HCT116 (cell line): ENCODE data around the gene THBS4.

ENCODE experiments used
- ATF3 ChIP-seq: IDR thresholded peaks from 2 replicates; pipeline ENCODE4 v1.6.1; 2012
- CTCF ChIP-seq, 3 experiments: fragments of 200-600 bp in 1 of 3; sonication (generic) in 1 of 3; IDR thresholded peaks in 2 of 3; conservative IDR thresholded peaks in 1 of 3; 2 replicates each; pipeline ENCODE4 v1.5.1; 2012 to 2017; ENCODE audit warnings: low read depth in 2 of 3, low read length in 2 of 3, antibody characterized with exemption in 1 of 3, borderline replicate concordance in 1 of 3, control low read depth in 1 of 3, mild to moderate bottlenecking in 1 of 3, mixed read lengths in 1 of 3, mixed run types in 1 of 3, moderate library complexity in 1 of 3; ENCODE audit not compliant: insufficient read depth in 1 of 3
- EZH2 ChIP-seq: fragments of 200-600 bp; sonication (generic); IDR thresholded peaks from 2 replicates; pipeline ENCODE4 v1.6.1; 2017; ENCODE audit warnings: antibody characterized with exemption, mixed run types
- EZH2phosphoT487 ChIP-seq: fragments of 200-600 bp; IDR thresholded peaks from 2 replicates; pipeline ENCODE4 v1.6.1; 2018; ENCODE audit warnings: antibody characterized with exemption, borderline replicate concordance
- POLR2A ChIP-seq: IDR thresholded peaks from 2 replicates; pipeline ENCODE4 v1.7.0; 2011; ENCODE audit warnings: borderline replicate concordance; ENCODE audit not compliant: insufficient read depth, insufficient read length; ENCODE audit errors: extremely low read depth
- POLR2AphosphoS5 ChIP-seq: IDR thresholded peaks from 2 replicates; pipeline ENCODE4 v1.6.1; 2011; ENCODE audit warnings: mild to moderate bottlenecking, low read depth, low read length, moderate library complexity
- REST ChIP-seq: IDR thresholded peaks from 2 replicates; pipeline ENCODE4 v1.6.1; 2012; ENCODE audit warnings: low read depth
- ZNF274 ChIP-seq: fragments of 200-500 bp; sonication (Bioruptor generic); IDR thresholded peaks from 2 replicates; pipeline ENCODE4 v1.6.1; 2014; ENCODE audit warnings: mild to moderate bottlenecking, low read depth, low read length, inconsistent platforms
- TF ChIP-seq, protein P1 (sequence below): IDR thresholded peaks from 2 replicates; pipeline ENCODE4 v1.6.1; 2012

DNA sequence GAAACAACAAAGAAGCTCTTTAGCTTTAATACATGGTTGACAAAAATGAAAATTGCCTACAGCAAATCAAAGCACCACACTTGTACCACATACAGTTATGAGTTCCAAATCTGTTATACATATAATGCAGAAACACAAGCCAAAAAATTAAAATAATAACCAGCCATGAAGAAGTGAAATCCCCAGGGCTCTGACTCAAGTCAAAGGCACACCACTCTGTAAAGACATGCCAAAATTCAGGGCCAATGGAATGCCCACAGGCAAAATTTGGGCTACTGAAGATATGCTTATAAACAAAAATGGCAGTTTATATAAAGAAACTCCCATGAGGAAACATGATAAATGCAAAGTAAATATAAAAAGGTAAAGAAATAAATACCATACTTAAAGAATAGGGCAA is 29.0 kb downstream of the THBS4 start:
- TF ChIP-seq EZH2 (no peak), CTCF (IDR thresholded peaks at IDR 0.05 in 2 of 3, conservative IDR thresholded peaks at IDR 0.05 in 1 of 3; ENCODE audit: borderline replicate concordance in 1 of 3, insufficient read depth in 1 of 3, low read depth in 2 of 3, low read length in 2 of 3) (no peak), EZH2phosphoT487 (no peak), REST (no peak), ATF3 (no peak), POLR2AphosphoS5 (no peak), POLR2A (no peak), ZNF274 (no peak)
- TF ChIP-seq, protein P1, sequence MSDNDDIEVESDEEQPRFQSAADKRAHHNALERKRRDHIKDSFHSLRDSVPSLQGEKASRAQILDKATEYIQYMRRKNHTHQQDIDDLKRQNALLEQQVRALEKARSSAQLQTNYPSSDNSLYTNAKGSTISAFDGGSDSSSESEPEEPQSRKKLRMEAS = no peak
